K562 (cell line): Measurements from ENCODE around the gene FAAP100. TPM values are rescaled to one million over a fixed set of nuclear protein-coding genes. Genes with fewer than 3 reads are reported as not detected.

ENCODE experiments used
- CEBPB ChIP-seq: fragments of 450-650 bp; IDR thresholded peaks from 2 replicates; pipeline ENCODE4 v1.6.1; 2016; ENCODE audit warnings: missing genetic modification characterization, missing compliant biosample characterization
- DACH1 ChIP-seq: fragments of 450-650 bp; IDR thresholded peaks from 2 replicates; pipeline ENCODE4 v1.6.1; 2018; ENCODE audit not compliant: partially characterized antibody
- DNMT1 ChIP-seq: fragments of 450-650 bp; IDR thresholded peaks from 2 replicates; pipeline ENCODE4 v1.6.1; 2016; ENCODE audit warnings: antibody characterized with exemption, mild to moderate bottlenecking
- ETV6 ChIP-seq, 3 experiments: fragments of 150-350 bp in 1 of 3; sonication (generic) in 1 of 3; formaldehyde crosslinking in 1 of 3; IDR thresholded peaks; 2 replicates each; pipeline versions ENCODE4 v1.6.1 to v1.8.0; 2014 to 2022; ENCODE audit warnings: borderline replicate concordance in 2 of 3, low read depth in 2 of 3, antibody characterized with exemption in 1 of 3, low read length in 1 of 3, mild to moderate bottlenecking in 1 of 3, missing genetic modification reagents in 1 of 3
- NFYB ChIP-seq: IDR thresholded peaks from 2 replicates; pipeline ENCODE4 v1.6.1; 2011; ENCODE audit warnings: mild to moderate bottlenecking, moderate library complexity; ENCODE audit not compliant: insufficient read length; ENCODE audit errors: extremely low read depth
- SMARCA4 ChIP-seq: fragments of 450-650 bp; IDR thresholded peaks from 2 replicates; pipeline ENCODE4 v1.6.1; 2016
- STAT5B ChIP-seq: fragments of 250-450 bp; sonication (Bioruptor Pico); IDR thresholded peaks from 2 replicates; pipeline ENCODE4 v1.8.0; 2021; ENCODE audit warnings: mild to moderate bottlenecking, inconsistent platforms
- ZC3H4 ChIP-seq: sonication (generic); formaldehyde crosslinking; IDR thresholded peaks from 2 replicates; pipeline ENCODE4 v1.9.0; 2021; ENCODE audit warnings: missing genetic modification reagents, borderline replicate concordance
- ZNF280B ChIP-seq: fragments of 250-450 bp; sonication (Bioruptor Pico); IDR thresholded peaks from 2 replicates; pipeline ENCODE4 v1.5.1; 2021; ENCODE audit warnings: mild to moderate bottlenecking
- polyA plus RNA-seq, 8 experiments: library from polyadenylated mRNA; depleted of rRNA in 4 of 8; stranded (reverse) in 5 of 8; unstranded in 3 of 8; fragments of >200 nt; fragmentation: Nextera tagmentation in 2 of 8; fragmentation: Illumina TruSeq in 1 of 8; extraction: Ambion mirVana in 2 of 8; extraction: Trizol in 1 of 8; gene quantifications; 2 replicates each; pipeline versions ENCODE4 v1.2.1 to v1.2.3, GENCODE V29; 2011 to 2014; ENCODE audit warnings: inconsistent platforms in 1 of 8, missing spikeins in 1 of 8
- total RNA-seq, 7 experiments: library from RNA; depleted of rRNA in 6 of 7; stranded (reverse); fragments of >200 nt in 6 of 7; fragmentation: Illumina TruSeq in 2 of 7; extraction: Trizol in 2 of 7; gene quantifications; 2 replicates each; pipeline versions ENCODE4 v1.2.1 to v1.2.3, GENCODE V29; 2011 to 2021; ENCODE audit warnings: low replicate concordance in 1 of 7
- TF ChIP-seq, protein P1 (sequence below), 2 experiments: fragments of 450-650 bp; IDR thresholded peaks; 2 replicates each; pipeline ENCODE4 v1.6.1; 2016; ENCODE audit warnings: mild to moderate bottlenecking in 2 of 2, borderline replicate concordance in 1 of 2, low read depth in 1 of 2, moderate library complexity in 1 of 2
- TF ChIP-seq, protein P2 (sequence below): sonication (generic); formaldehyde crosslinking; IDR thresholded peaks from 2 replicates; pipeline ENCODE4 v1.8.1; 2023; ENCODE audit warnings: missing genetic modification reagents, mild to moderate bottlenecking, borderline replicate concordance

FAAP100 gene
- total and polyA plus RNA-seq, 9 of the 15 experiments (the other 6 are each of a cell fraction or from before 2014, with no cell fraction given) = 0.31 to 51.2 (median 12.6) TPM

- TF ChIP-seq ZC3H4 (CRISPR knock-in tag) = no peak
- no peak for TF ChIP-seq DACH1
- TF ChIP-seq, protein P1, sequence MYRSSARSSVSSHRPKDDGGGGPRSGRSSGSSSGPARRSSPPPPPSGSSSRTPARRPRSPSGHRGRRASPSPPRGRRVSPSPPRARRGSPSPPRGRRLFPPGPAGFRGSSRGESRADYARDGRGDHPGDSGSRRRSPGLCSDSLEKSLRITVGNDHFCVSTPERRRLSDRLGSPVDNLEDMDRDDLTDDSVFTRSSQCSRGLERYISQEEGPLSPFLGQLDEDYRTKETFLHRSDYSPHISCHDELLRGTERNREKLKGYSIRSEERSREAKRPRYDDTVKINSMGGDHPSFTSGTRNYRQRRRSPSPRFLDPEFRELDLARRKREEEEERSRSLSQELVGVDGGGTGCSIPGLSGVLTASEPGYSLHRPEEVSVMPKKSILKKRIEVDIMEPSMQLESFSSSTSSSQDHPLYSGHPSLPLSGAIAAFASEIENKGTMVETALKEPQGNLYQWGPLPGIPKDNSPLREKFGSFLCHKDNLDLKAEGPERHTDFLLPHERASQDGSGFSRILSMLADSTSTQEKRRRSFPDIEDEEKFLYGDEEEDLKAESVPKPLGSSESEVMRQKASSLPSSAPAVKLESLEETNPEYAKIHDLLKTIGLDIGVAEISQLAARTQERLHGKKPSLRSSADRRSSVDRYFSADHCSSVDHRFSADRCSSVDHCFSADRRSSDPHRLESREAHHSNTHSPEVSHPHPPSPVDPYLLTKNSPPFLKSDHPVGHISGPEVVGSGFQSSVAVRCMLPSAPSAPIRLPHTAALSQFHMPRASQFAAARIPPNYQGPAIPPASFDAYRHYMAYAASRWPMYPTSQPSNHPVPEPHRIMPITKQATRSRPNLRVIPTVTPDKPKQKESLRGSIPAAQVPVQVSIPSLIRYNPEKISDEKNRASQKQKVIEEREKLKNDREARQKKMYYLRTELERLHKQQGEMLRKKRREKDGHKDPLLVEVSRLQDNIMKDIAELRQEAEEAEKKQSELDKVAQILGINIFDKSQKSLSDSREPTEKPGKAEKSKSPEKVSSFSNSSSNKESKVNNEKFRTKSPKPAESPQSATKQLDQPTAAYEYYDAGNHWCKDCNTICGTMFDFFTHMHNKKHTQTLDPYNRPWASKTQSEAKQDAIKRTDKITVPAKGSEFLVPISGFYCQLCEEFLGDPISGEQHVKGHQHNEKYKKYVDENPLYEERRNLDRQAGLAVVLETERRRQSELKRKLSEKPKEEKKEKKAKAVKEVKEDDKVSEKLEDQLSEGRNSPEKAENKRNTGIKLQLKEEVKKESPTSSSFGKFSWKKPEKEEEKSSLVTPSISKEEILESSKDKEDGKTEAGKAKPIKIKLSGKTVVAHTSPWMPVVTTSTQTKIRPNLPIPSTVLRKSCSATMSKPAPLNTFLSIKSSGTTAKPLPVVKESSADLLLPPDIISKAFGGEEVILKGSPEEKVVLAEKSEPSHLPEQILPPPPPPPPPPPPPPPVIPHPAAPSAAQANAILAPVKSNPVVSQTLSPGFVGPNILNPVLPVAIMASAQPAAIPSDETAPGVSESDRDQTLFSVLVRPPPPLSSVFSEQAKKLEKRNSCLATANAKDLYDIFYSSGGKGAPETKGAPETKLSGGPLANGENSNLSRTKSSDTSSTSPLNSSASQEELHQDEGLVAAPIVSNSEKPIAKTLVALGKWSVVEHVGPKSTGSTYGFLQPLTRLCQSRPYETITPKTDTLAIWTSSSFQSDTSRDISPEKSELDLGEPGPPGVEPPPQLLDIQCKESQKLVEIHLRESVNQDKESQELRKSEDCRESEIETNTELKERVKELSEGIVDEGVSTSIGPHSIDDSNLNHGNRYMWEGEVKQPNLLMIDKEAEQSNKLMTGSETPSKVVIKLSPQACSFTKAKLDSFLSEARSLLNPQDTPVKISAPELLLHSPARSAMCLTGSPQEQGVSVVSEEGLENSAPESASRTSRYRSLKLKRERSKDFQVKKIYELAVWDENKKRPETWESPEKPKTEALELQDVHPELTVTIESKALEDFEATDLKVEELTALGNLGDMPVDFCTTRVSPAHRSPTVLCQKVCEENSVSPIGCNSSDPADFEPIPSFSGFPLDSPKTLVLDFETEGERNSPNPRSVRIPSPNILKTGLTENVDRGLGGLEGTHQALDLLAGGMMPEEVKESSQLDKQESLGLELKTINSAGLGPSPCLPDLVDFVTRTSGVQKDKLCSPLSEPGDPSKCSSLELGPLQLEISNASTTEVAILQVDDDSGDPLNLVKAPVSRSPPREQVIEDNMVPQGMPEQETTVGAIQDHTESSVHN (IDR thresholded peaks at IDR 0.05; ENCODE audit: borderline replicate concordance in 1 of 2, low read depth in 1 of 2) = no peak
- no peak for TF ChIP-seq ETV6 (IDR thresholded peaks at IDR 0.05; ENCODE audit: borderline replicate concordance in 1 of 2, low read depth in 2 of 2, low read length in 1 of 2)
- TF ChIP-seq ETV6 (CRISPR knock-in tag; IDR thresholded peaks at IDR 0.05; ENCODE audit: borderline replicate concordance) = no peak
- TF ChIP-seq STAT5B = no peak
- no peak for TF ChIP-seq DNMT1
- TF ChIP-seq, protein P2, sequence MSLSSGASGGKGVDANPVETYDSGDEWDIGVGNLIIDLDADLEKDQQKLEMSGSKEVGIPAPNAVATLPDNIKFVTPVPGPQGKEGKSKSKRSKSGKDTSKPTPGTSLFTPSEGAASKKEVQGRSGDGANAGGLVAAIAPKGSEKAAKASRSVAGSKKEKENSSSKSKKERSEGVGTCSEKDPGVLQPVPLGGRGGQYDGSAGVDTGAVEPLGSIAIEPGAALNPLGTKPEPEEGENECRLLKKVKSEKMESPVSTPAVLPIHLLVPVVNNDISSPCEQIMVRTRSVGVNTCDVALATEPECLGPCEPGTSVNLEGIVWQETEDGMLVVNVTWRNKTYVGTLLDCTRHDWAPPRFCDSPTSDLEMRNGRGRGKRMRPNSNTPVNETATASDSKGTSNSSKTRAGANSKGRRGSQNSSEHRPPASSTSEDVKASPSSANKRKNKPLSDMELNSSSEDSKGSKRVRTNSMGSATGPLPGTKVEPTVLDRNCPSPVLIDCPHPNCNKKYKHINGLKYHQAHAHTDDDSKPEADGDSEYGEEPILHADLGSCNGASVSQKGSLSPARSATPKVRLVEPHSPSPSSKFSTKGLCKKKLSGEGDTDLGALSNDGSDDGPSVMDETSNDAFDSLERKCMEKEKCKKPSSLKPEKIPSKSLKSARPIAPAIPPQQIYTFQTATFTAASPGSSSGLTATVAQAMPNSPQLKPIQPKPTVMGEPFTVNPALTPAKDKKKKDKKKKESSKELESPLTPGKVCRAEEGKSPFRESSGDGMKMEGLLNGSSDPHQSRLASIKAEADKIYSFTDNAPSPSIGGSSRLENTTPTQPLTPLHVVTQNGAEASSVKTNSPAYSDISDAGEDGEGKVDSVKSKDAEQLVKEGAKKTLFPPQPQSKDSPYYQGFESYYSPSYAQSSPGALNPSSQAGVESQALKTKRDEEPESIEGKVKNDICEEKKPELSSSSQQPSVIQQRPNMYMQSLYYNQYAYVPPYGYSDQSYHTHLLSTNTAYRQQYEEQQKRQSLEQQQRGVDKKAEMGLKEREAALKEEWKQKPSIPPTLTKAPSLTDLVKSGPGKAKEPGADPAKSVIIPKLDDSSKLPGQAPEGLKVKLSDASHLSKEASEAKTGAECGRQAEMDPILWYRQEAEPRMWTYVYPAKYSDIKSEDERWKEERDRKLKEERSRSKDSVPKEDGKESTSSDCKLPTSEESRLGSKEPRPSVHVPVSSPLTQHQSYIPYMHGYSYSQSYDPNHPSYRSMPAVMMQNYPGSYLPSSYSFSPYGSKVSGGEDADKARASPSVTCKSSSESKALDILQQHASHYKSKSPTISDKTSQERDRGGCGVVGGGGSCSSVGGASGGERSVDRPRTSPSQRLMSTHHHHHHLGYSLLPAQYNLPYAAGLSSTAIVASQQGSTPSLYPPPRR (CRISPR knock-in tag) = no peak
- no peak for TF ChIP-seq SMARCA4
- no peak for TF ChIP-seq CEBPB
- no peak for TF ChIP-seq NFYB
- TF ChIP-seq ZNF280B (CRISPR knock-in tag) = no peak
Observed at GRCh38 chr17:81512562-81513371, 39.4 kb downstream of the FAAP100 start, which contains the start of gene ACTG1 (continued).
